Measurements from ENCODE around the gene WDR93.

The WDR93 gene

DNA sequence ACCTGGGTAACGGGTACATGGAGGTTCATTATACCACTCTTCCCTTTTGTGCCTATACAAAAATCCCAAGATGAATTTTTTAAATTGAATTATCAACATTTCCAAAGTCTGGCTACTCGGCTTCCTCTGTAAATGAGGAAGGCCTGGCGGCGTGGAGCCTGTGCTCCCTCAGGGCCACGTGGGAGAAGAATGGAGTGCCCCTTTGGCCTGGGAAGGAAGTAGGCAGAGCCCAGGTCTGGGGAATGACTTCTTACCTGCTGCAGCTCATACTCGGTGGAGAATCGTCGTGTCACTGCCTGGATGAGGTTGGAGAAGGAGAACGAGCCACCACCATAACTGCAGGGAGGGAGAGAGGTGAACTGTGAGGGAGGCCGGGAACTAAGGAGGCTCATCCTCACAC, 99.6 kb downstream of the WDR93 start:
- FAIRE-seq (no peak), DNase-seq (ENCODE audit: insufficient read length, low spot score) (no peak)
- no peak for TF ChIP-seq SPI1 (IDR thresholded peaks at IDR 0.05; ENCODE audit: low read depth, low read length)

- no peak for DNase-seq (ENCODE audit: insufficient read length, low spot score)
- FAIRE-seq = no peak
- TF ChIP-seq POLR2AphosphoS5 (IDR thresholded peaks at IDR 0.05; ENCODE audit: low read depth, low read length) (no peak), POU2F2 (IDR thresholded peaks at IDR 0.05; ENCODE audit: low read depth, low read length) (no peak), PAX5 (IDR thresholded peaks at IDR 0.05; ENCODE audit: insufficient read depth, low read length, severe bottlenecking) (no peak), POLR2A (IDR thresholded peaks at IDR 0.05; ENCODE audit: low read depth, low read length) (no peak), TAF1 (IDR thresholded peaks at IDR 0.05; ENCODE audit: low read depth, low read length) (no peak), SPI1 (IDR thresholded peaks at IDR 0.05; ENCODE audit: low read depth, low read length) (no peak)
Measured at GRCh38 chr15:89790661-89791060, 100.0 kb downstream of the WDR93 start.

- TF ChIP-seq POLR2AphosphoS5 (IDR thresholded peaks at IDR 0.05; ENCODE audit: low read depth, low read length) = no peak
- TF ChIP-seq POU2F2 (IDR thresholded peaks at IDR 0.05; ENCODE audit: low read depth, low read length) = no peak
- no peak for TF ChIP-seq SPI1 (IDR thresholded peaks at IDR 0.05; ENCODE audit: low read depth, low read length)
- TF ChIP-seq TAF1 (IDR thresholded peaks at IDR 0.05; ENCODE audit: low read depth, low read length) = no peak
- no peak for TF ChIP-seq POLR2A (IDR thresholded peaks at IDR 0.05; ENCODE audit: low read depth, low read length)
- no peak for TF ChIP-seq PAX5 (IDR thresholded peaks at IDR 0.05; ENCODE audit: insufficient read depth, low read length, severe bottlenecking)
- DNase-seq (ENCODE audit: insufficient read length, low spot score) (no peak), FAIRE-seq (no peak)
Measured at GRCh38 chr15:89792106-89792805, 101.6 kb downstream of the WDR93 start.
